Cardiac muscle cell (in vitro differentiated cells and primary cell): ENCODE results near the gene RUSF1. TPM values are rescaled to one million over a fixed set of nuclear protein-coding genes. Genes with fewer than 3 reads are reported as not detected.
A peak's percentile ranks its signal among the peaks of the same experiment; 100 is the strongest.
"Not testable (repeated sequence)": the region's sequence is repeated elsewhere in the genome, so short reads cannot be mapped to it uniquely, and the experiment has no call there.

Experiments
- DNase-seq, 2 donors: peaks; one replicate each; pipeline versions ENCODE4 v3.0.0 to v3.0.0-alpha.2; 2010 to 2017; ENCODE audit warnings: low read depth in 1 of 2, low spot score in 1 of 2
- H3K27ac ChIP-seq: fragments of 200-600 bp; sonication (generic); 2 replicates; pipeline ENCODE4 v1.5.1; 2016
- H3K27me3 ChIP-seq: fragments of 200-600 bp; sonication (generic); 2 replicates; pipeline ENCODE4 v1.6.0; 2016; ENCODE audit warnings: control low read depth
- H3K36me3 ChIP-seq: fragments of 200-600 bp; sonication (generic); 2 replicates; pipeline ENCODE4 v1.5.1; 2016; ENCODE audit warnings: control low read depth
- H3K4me1 ChIP-seq: fragments of 200-600 bp; sonication (generic); 2 replicates; pipeline ENCODE4 v1.8.1; 2017; ENCODE audit warnings: low read depth, mild to moderate bottlenecking, mixed run types
- H3K4me3 ChIP-seq: fragments of 200-600 bp; sonication (generic); 2 replicates; pipeline ENCODE4 v1.5.1; 2016; ENCODE audit warnings: mild to moderate bottlenecking
- H3K9me3 ChIP-seq: fragments of 200-600 bp; sonication (generic); 2 replicates; pipeline ENCODE4 v1.5.1; 2017; ENCODE audit warnings: low read depth, mild to moderate bottlenecking, control low read depth
- polyA plus RNA-seq: library from polyadenylated mRNA; unstranded; fragments of >200 nt; fragmentation: Nextera tagmentation; extraction: Ambion mirVana; gene quantifications from 2 replicates; pipeline ENCODE4 v1.2.1, GENCODE V29; 2016
- total RNA-seq: library from RNA; depleted of rRNA; stranded (reverse); fragments of >200 nt; gene quantifications from 2 replicates; pipeline ENCODE4 v1.2.3, GENCODE V29; 2016
- TF ChIP-seq, protein P1 (sequence below): IDR thresholded peaks from 2 replicates; pipeline ENCODE4 v1.5.1; 2012; ENCODE audit warnings: low read depth, mild to moderate bottlenecking, low read length

The RUSF1 gene
- 112 and 113 TPM in 2 replicates for total RNA-seq
- polyA plus RNA-seq, result 54.0 and 58.5 TPM in 2 replicates

DNA sequence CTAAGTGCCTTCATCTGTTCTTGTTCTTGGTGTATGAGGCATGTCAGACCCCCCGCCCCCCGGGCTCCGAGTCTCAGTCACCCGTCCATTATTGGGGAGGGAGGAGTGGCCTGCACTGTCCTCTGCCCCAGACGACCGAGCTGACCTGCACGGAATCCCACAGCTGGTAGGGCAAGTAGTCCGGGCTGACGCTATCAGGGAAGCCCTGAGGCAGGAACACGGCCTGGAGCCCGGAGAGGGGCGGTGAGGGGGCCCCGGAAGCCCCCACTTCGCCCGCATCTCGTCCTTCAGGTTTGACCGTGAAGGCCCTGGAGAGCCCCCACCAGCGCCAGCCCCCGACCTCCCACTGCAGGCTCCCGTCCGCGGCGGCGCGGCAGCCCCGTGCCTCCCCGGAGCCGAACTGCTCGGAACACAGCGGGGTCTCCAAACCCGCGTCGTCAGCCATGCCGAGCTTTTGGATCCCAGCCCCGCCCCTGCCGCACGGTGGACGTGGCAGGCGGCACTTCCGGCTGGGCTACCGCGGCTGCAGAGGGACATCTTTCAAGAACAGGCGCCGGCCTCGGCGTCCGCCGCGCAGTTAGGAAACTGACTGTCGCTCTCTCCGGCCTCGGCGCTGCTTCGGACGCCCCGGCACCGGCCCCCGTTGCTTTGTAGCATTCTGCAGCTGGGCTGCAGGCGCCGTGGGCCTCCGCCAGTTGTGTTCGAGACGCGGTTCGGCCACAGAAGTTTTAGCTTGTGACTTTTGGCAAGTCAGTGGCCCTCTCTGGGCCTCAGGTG is at the start of gene RUSF1:
Gene RUSF1 (minus strand): TSS at position 463 of the 777 bp plus-strand sequence. CDS start 18 bp downstream, at position 445.
- Histone ChIP-seq H3K9me3 (no peaks in the 10 kb centered on the region), H3K4me3 (peak within 1 kb of the TSS; percentile 61), H3K36me3 (no peaks in the 10 kb centered on the region), H3K4me1 (peaks cover 12% of the 10 kb centered on the region), H3K27me3 (no peaks in the 10 kb centered on the region), H3K27ac (peak within 1 kb of the TSS; percentile 97)
- DNase-seq, result peak; percentile 93 to 96
- TF ChIP-seq, protein P1, sequence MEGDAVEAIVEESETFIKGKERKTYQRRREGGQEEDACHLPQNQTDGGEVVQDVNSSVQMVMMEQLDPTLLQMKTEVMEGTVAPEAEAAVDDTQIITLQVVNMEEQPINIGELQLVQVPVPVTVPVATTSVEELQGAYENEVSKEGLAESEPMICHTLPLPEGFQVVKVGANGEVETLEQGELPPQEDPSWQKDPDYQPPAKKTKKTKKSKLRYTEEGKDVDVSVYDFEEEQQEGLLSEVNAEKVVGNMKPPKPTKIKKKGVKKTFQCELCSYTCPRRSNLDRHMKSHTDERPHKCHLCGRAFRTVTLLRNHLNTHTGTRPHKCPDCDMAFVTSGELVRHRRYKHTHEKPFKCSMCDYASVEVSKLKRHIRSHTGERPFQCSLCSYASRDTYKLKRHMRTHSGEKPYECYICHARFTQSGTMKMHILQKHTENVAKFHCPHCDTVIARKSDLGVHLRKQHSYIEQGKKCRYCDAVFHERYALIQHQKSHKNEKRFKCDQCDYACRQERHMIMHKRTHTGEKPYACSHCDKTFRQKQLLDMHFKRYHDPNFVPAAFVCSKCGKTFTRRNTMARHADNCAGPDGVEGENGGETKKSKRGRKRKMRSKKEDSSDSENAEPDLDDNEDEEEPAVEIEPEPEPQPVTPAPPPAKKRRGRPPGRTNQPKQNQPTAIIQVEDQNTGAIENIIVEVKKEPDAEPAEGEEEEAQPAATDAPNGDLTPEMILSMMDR, result no peak

DNA sequence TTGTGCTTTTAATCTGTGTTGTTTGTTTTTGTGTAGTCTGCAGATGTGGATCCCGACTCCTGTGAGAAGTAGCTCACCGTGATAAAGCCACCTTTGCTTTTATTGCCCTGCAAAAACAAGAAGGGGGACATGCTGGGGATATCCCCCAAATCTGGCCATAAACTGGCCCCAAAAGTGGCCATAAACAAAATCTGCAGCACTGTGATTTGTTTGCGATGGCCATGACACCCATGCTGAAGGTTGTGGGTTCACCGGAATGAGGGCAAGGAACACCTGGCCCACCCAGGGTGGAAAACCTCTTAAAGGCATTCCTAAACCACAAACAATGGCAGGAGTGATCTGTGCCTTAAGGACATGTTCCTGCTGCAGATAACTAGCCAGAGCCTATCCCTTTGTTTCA is 34.6 kb upstream of the RUSF1 start:
- TF ChIP-seq, protein P1, result no peak

DNA sequence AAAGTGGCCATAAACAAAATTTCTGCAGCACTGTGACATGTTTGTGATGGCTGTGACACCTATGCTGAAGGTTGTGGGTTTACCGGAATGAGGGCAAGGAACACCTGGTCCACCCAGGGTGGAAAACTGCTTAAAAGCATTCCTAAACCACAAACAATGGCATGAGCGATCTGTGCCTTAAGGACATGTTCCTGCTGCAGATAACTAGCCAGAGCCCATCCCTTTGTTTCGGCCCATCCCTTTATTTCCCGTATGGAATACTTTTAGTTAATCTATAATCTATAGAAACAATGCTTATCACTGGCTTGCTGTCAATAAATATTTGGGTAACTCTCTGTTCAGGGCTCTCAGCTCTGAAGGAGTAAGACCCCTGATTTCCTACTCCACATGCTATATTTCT is 31.6 kb upstream of the RUSF1 start:
- not testable (repeated sequence) for H3K4me3 ChIP-seq, H3K36me3 ChIP-seq, DNase-seq, H3K9me3 ChIP-seq, H3K27ac ChIP-seq, H3K4me1 ChIP-seq, H3K27me3 ChIP-seq

More for the DNA sequence above, 34.6 kb upstream of the RUSF1 start:
- H3K36me3 ChIP-seq, result no peaks in the 10 kb centered on the region
- no peak overlapping the region for H3K4me3 ChIP-seq
- H3K27ac ChIP-seq, result no peak overlapping the region
- no peaks in the 10 kb centered on the region for H3K27me3 ChIP-seq
- no peak for DNase-seq
- H3K9me3 ChIP-seq, result no peaks in the 10 kb centered on the region
- H3K4me1 ChIP-seq, result no peaks in the 10 kb centered on the region

DNA sequence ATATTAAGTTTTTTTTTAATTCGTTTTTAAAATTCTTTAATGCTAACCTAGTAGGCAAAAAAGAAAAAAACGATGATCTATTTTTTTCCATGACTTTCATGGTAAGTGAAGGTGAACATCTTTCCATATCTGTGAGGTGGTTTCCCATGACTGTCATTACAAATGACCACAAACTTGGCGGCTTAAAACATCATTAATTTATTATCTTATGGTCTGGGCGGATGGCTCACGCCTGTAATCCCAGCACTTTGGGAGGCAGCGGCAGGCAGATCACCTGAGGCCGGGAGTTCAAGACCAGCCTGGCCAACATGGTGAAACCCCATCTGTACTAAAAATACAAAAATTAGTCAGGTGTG is 30.0 kb upstream of the RUSF1 start:
- not testable (repeated sequence) for H3K36me3 ChIP-seq, H3K4me3 ChIP-seq, H3K4me1 ChIP-seq

DNA sequence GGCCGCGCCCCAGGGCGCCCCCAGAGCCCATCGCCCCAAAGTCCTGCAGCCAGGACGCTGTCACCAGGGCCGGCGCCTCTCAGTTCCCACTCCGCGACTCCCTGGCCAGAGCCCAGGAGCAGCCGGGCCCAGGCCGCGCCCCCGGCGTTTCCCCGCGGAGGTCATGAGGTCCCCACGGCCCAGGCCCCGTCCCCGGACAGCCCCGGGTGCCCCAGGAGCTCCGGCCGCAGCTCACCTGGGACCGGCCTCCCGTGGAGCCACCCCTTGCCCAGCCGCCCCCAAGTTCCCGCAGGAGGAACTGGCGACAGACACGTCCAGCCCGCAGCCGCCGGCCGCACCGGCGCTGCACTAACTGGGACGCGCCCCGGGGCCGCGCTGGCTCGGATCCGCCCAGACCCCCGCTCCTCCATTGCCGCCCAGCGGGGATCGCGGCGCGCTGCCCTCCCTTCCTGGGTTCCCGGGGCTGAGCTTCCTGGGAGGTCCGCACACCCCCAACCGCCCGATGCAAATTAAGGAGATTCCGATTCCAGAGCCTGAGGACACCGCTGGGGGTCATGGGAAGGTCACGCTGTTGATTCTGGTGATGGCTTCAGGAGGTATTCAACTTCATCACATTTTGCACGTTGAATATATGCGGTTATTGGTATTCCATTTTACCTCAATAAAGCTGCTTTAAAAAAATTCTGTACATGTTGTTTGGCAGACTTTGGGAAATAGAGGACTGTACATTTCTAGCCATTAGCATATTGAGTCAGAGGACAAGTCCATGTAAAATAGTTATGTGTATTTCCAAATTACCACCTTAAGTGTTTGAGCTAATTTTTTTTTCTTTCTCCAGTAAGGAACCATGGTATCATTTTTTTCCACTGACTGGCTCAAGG is 29.4 kb upstream of the RUSF1 start:
- TF ChIP-seq, protein P1, result no peak
- DNase-seq, result peak; percentile 9 to 12
- H3K27me3 ChIP-seq, result no peaks in the 10 kb centered on the region

More for the DNA sequence above, 30.0 kb upstream of the RUSF1 start:
- not testable (repeated sequence) for H3K27ac ChIP-seq, H3K27me3 ChIP-seq, DNase-seq, H3K9me3 ChIP-seq

DNA sequence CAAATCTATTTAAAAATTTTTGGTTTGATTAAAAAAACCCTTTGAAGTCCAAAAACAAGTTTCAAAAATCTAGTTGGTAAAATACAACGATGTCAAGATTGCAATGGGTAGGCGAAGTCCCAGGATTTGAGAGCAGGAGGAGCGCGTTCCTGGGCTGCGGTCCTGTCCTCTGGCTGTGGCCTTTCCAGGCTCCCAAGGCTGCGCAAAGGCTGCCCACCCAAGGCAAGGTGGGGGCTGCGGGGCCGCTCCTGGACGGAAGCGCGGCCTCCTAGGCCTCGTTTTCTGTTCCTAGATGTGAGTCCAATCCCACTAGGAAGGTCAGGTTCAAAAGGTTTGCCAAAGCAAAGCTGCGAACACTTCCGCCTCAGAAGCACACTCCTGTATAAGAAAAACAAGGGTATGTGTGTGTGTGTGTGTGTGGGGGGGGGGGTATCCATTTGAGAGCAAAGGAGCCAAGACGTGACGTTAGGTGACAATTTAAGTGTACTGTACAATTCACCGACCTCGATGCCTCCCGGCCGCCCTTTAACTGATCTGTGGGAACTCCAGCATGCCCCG is 28.7 kb upstream of the RUSF1 start:
- DNase-seq, result no peak
- no peaks in the 10 kb centered on the region for H3K9me3 ChIP-seq
- TF ChIP-seq, protein P1, result no peak
- no peaks in the 10 kb centered on the region for H3K27me3 ChIP-seq
- no peaks in the 10 kb centered on the region for H3K4me1 ChIP-seq
- no peak overlapping the region for H3K27ac ChIP-seq
- H3K4me3 ChIP-seq, result no peak overlapping the region
- H3K36me3 ChIP-seq, result no peaks in the 10 kb centered on the region

More for the DNA sequence above, 29.4 kb upstream of the RUSF1 start:
- Histone ChIP-seq H3K4me1 (no peaks in the 10 kb centered on the region), H3K27ac (no peak overlapping the region), H3K4me3 (peak overlapping the region; percentile 22), H3K9me3 (no peaks in the 10 kb centered on the region), H3K36me3 (no peaks in the 10 kb centered on the region)
